KMS-11 (cell line): ENCODE results near the gene RND1.
"Not testable (repeated sequence)": the region's sequence is repeated elsewhere in the genome, so short reads cannot be mapped to it uniquely, and the experiment has no call there.

Source experiments
- H2AFZ ChIP-seq: fragments of 200-600 bp; sonication (generic); 2 replicates; pipeline ENCODE4 v1.6.1; 2016; ENCODE audit warnings: antibody characterized with exemption, mixed run types, low read depth
- H3K27ac ChIP-seq: fragments of 200-600 bp; sonication (generic); 2 replicates; pipeline ENCODE4 v1.6.1; 2016; ENCODE audit warnings: mild to moderate bottlenecking, mixed run types
- H3K27me3 ChIP-seq: fragments of 200-600 bp; sonication (generic); 2 replicates; pipeline ENCODE4 v1.6.1; 2017; ENCODE audit warnings: mild to moderate bottlenecking, low read depth, mixed run types, moderate library complexity; ENCODE audit not compliant: insufficient read depth
- H3K36me3 ChIP-seq: fragments of 200-600 bp; sonication (generic); 2 replicates; pipeline ENCODE4 v1.6.1; 2017; ENCODE audit warnings: mild to moderate bottlenecking, mixed run types; ENCODE audit not compliant: insufficient read depth
- H3K4me1 ChIP-seq: fragments of 200-600 bp; sonication (generic); 2 replicates; pipeline ENCODE4 v1.6.1; 2016; ENCODE audit warnings: mild to moderate bottlenecking, low read depth, mixed run types; ENCODE audit not compliant: poor library complexity, severe bottlenecking
- H3K4me2 ChIP-seq: fragments of 200-600 bp; sonication (generic); 2 replicates; pipeline ENCODE4 v1.7.0; 2016; ENCODE audit warnings: mild to moderate bottlenecking, mixed run types
- H3K4me3 ChIP-seq: fragments of 200-600 bp; sonication (generic); IDR thresholded peaks from 2 replicates; pipeline ENCODE4 v1.6.1; 2017; ENCODE audit warnings: low read depth, low read length, mixed read lengths; ENCODE audit not compliant: insufficient read depth
- H3K79me2 ChIP-seq: fragments of 200-600 bp; sonication (generic); 2 replicates; pipeline ENCODE4 v1.6.1; 2016; ENCODE audit warnings: low read depth, mixed run types; ENCODE audit not compliant: insufficient read depth
- H3K9ac ChIP-seq: fragments of 200-600 bp; sonication (generic); 2 replicates; pipeline ENCODE4 v1.6.1; 2016; ENCODE audit warnings: mild to moderate bottlenecking, mixed run types
- H4K20me1 ChIP-seq: fragments of 200-600 bp; sonication (generic); 2 replicates; pipeline ENCODE4 v1.6.1; 2016; ENCODE audit warnings: mild to moderate bottlenecking, mixed run types; ENCODE audit not compliant: insufficient read depth
- CTCF ChIP-seq: fragments of 200-600 bp; sonication (generic); conservative IDR thresholded peaks from 2 replicates; pipeline ENCODE4 v1.6.1; 2017; ENCODE audit warnings: low read depth, mild to moderate bottlenecking, antibody characterized with exemption, low read length, moderate library complexity, mixed read lengths

RND1 gene

GRCh38 chr12:48854488-48854887 lies 11.2 kb downstream of the RND1 start:
- Histone ChIP-seq H4K20me1 (no peaks in the 10 kb centered on the region), H3K4me3 (no peak overlapping the region), H3K27me3 (no peaks in the 10 kb centered on the region), H3K27ac (no peak overlapping the region), H3K9ac (no peak overlapping the region), H3K4me1 (peaks cover 24% of the 10 kb centered on the region), H3K36me3 (no peaks in the 10 kb centered on the region), H2AFZ (no peak overlapping the region), H3K79me2 (peaks cover 24% of the 10 kb centered on the region), H3K4me2 (no peak overlapping the region)
- no peak for TF ChIP-seq CTCF

- H3K9ac ChIP-seq: peak overlapping the region; percentile 87; the same call in 1 of the 2 replicates
- peaks cover 24% of the 10 kb centered on the region for H3K4me1 ChIP-seq
- no peaks in the 10 kb centered on the region for H3K27me3 ChIP-seq
- peak; percentile 97 for TF ChIP-seq CTCF
- peaks cover 38% of the 10 kb centered on the region for H3K79me2 ChIP-seq
- no peaks in the 10 kb centered on the region for H4K20me1 ChIP-seq
- H3K4me2 ChIP-seq: peak overlapping the region; percentile 84
- H3K36me3 ChIP-seq: no peaks in the 10 kb centered on the region
- H3K4me3 ChIP-seq: no peak overlapping the region
- peak overlapping the region; percentile 64 for H3K27ac ChIP-seq
- peak overlapping the region; percentile 78 for H2AFZ ChIP-seq
These were observed 12.7 kb downstream of the RND1 start for GRCh38 chr12:48852734-48853688.

GRCh38 chr12:48851883-48852733 lies 13.6 kb downstream of the RND1 start, which contains the start of gene DDX23:
TSS of gene DDX23 (minus strand) at chr12:48852163. CDS start at chr12:48845782, 6,381 bp downstream.
- Histone ChIP-seq H4K20me1 (no peaks in the 10 kb centered on the region), H3K27me3 (no peaks in the 10 kb centered on the region), H3K36me3 (no peaks in the 10 kb centered on the region; the same call in 1 of the 2 replicates), H2AFZ (peak within 1 kb of the TSS; percentile 78), H3K27ac (peak within 1 kb of the TSS; percentile 64), H3K4me1 (peaks cover 24% of the 10 kb centered on the region), H3K4me2 (peak within 1 kb of the TSS; percentile 84), H3K4me3 (no peak within 1 kb of the TSS), H3K79me2 (peaks cover 47% of the 10 kb centered on the region), H3K9ac (peak within 1 kb of the TSS; percentile 87)
- TF ChIP-seq CTCF: no peak

GRCh38 chr12:48842021-48842420 lies 23.6 kb downstream of the RND1 start:
- H3K4me3 ChIP-seq, H3K27me3 ChIP-seq, H3K4me1 ChIP-seq, H3K79me2 ChIP-seq, H2AFZ ChIP-seq, H3K27ac ChIP-seq, H4K20me1 ChIP-seq, H3K36me3 ChIP-seq, H3K9ac ChIP-seq, H3K4me2 ChIP-seq: not testable (repeated sequence)
